Subcutaneous adipose tissue (tissue), 4 donors: ENCODE data around the gene PBX3. TPM values are rescaled to one million over a fixed set of nuclear protein-coding genes. Genes with fewer than 3 reads are reported as not detected.

ENCODE experiments used
- CTCF ChIP-seq: fragments of 450-650 bp; IDR thresholded peaks from one replicate; pipeline ENCODE4 v1.5.1; 2016; ENCODE audit warnings: low read depth, mild to moderate bottlenecking, control low read depth, antibody characterized with exemption, moderate library complexity
- total RNA-seq, 4 donors: library from RNA; depleted of rRNA; stranded (reverse); fragments of >200 nt; gene quantifications; one replicate each; pipeline ENCODE4 v1.1.0, GENCODE V29; 2016

PBX3 gene
- total RNA-seq, 4 donors from 2014 or later: 29.7 to 44.9 (median 35.4) TPM

GRCh38 chr9:125929846-125930245, 182.7 kb downstream of the PBX3 start:
- no peak for TF ChIP-seq CTCF

- no peak for TF ChIP-seq CTCF
Measured at GRCh38 chr9:125931211-125931610, 184.0 kb downstream of the PBX3 start.

- TF ChIP-seq CTCF: no peak
Measured at GRCh38 chr9:125932012-125932411, 184.8 kb downstream of the PBX3 start.

GRCh38 chr9:125932746-125933455, 185.7 kb downstream of the PBX3 start:
- no peak for TF ChIP-seq CTCF

GRCh38 chr9:125942125-125942524, 195.0 kb downstream of the PBX3 start:
- TF ChIP-seq CTCF: no peak

GRCh38 chr9:125943831-125944230, 196.7 kb downstream of the PBX3 start:
- no peak for TF ChIP-seq CTCF

GRCh38 chr9:125946397-125946796, 199.2 kb downstream of the PBX3 start:
- no peak for TF ChIP-seq CTCF
